ENCODE data around the gene CELF2.
"Not testable (repeated sequence)": the region's sequence is repeated elsewhere in the genome, so short reads cannot be mapped to it uniquely, and the experiment has no call there.

The CELF2 gene

GRCh38 chr10:11359869-11360268 is 342.2 kb downstream of the CELF2 start:
- H3K4me2 ChIP-seq (ENCODE audit: low read depth, low read length, poor library complexity, severe bottlenecking): no peak overlapping the region
- H3K79me2 ChIP-seq (ENCODE audit: insufficient read depth, low read length): no peaks in the 10 kb centered on the region
- H3K9ac ChIP-seq (ENCODE audit: low read length): no peak overlapping the region
- no peaks in the 10 kb centered on the region for H4K20me1 ChIP-seq (ENCODE audit: low read depth, low read length)
- TF ChIP-seq EZH2phosphoT487 (conservative IDR thresholded peaks at IDR 0.05; ENCODE audit: low read length): no peak
- TF ChIP-seq CTCF (IDR thresholded peaks at IDR 0.05; ENCODE audit: insufficient read depth, low read length, poor library complexity, severe bottlenecking): no peak
- no peak overlapping the region for H3K4me3 ChIP-seq (ENCODE audit: insufficient read depth, low read length, poor library complexity, severe bottlenecking)
- H3K27ac ChIP-seq (ENCODE audit: low read depth, low read length): no peak overlapping the region
- H3K27me3 ChIP-seq (ENCODE audit: low read length): no peaks in the 10 kb centered on the region
- no peak overlapping the region for H2AFZ ChIP-seq (ENCODE audit: low read depth, low read length, severe bottlenecking)
- no peaks in the 10 kb centered on the region for H3F3A ChIP-seq (ENCODE audit: insufficient read depth)
- H3K9me2 ChIP-seq (replicated peaks; ENCODE audit: insufficient read depth, low read length): no peaks in the 10 kb centered on the region
- H3K9me3 ChIP-seq (ENCODE audit: insufficient read depth, low read length): no peaks in the 10 kb centered on the region; the same call in 1 of the 2 replicates
- no peaks in the 10 kb centered on the region for H3K36me3 ChIP-seq (ENCODE audit: low read length)

- H3K27me3 ChIP-seq (ENCODE audit: low read length): no peaks in the 10 kb centered on the region
- no peaks in the 10 kb centered on the region for H3K9me2 ChIP-seq (replicated peaks; ENCODE audit: insufficient read depth, low read length)
- H3F3A ChIP-seq (ENCODE audit: insufficient read depth): no peaks in the 10 kb centered on the region
- H3K79me2 ChIP-seq (ENCODE audit: insufficient read depth, low read length): no peaks in the 10 kb centered on the region
- no peak for TF ChIP-seq CTCF (IDR thresholded peaks at IDR 0.05; ENCODE audit: insufficient read depth, low read length, poor library complexity, severe bottlenecking)
- no peak for TF ChIP-seq EZH2phosphoT487 (conservative IDR thresholded peaks at IDR 0.05; ENCODE audit: low read length)
- no peak overlapping the region for H3K9ac ChIP-seq (ENCODE audit: low read length)
- no peaks in the 10 kb centered on the region; the same call in 1 of the 2 replicates for H3K9me3 ChIP-seq (ENCODE audit: insufficient read depth, low read length)
- H3K4me3 ChIP-seq (ENCODE audit: insufficient read depth, low read length, poor library complexity, severe bottlenecking): no peak overlapping the region
- H4K20me1 ChIP-seq (ENCODE audit: low read depth, low read length): no peaks in the 10 kb centered on the region
- H2AFZ ChIP-seq (ENCODE audit: low read depth, low read length, severe bottlenecking): no peak overlapping the region
- no peaks in the 10 kb centered on the region for H3K36me3 ChIP-seq (ENCODE audit: low read length)
- no peak overlapping the region for H3K4me2 ChIP-seq (ENCODE audit: low read depth, low read length, poor library complexity, severe bottlenecking)
- H3K27ac ChIP-seq (ENCODE audit: low read depth, low read length): no peak overlapping the region
Measured at GRCh38 chr10:11363497-11363896, 345.8 kb downstream of the CELF2 start.

- H3K27ac ChIP-seq (ENCODE audit: low read depth, low read length): no peak overlapping the region
- no peaks in the 10 kb centered on the region for H3K36me3 ChIP-seq (ENCODE audit: low read length)
- H3K9me2 ChIP-seq (replicated peaks; ENCODE audit: insufficient read depth, low read length): no peaks in the 10 kb centered on the region
- no peaks in the 10 kb centered on the region for H3K79me2 ChIP-seq (ENCODE audit: insufficient read depth, low read length)
- no peak overlapping the region for H3K4me3 ChIP-seq (ENCODE audit: insufficient read depth, low read length, poor library complexity, severe bottlenecking)
- TF ChIP-seq CTCF (IDR thresholded peaks at IDR 0.05; ENCODE audit: insufficient read depth, low read length, poor library complexity, severe bottlenecking) (no peak), EZH2phosphoT487 (conservative IDR thresholded peaks at IDR 0.05; ENCODE audit: low read length) (no peak)
- no peaks in the 10 kb centered on the region for H3F3A ChIP-seq (ENCODE audit: insufficient read depth)
- no peak overlapping the region for H2AFZ ChIP-seq (ENCODE audit: low read depth, low read length, severe bottlenecking)
- no peaks in the 10 kb centered on the region for H4K20me1 ChIP-seq (ENCODE audit: low read depth, low read length)
- no peaks in the 10 kb centered on the region for H3K27me3 ChIP-seq (ENCODE audit: low read length)
- H3K9ac ChIP-seq (ENCODE audit: low read length): no peak overlapping the region
- no peaks in the 10 kb centered on the region for H3K9me3 ChIP-seq (ENCODE audit: insufficient read depth, low read length)
- no peak overlapping the region for H3K4me2 ChIP-seq (ENCODE audit: low read depth, low read length, poor library complexity, severe bottlenecking)
Measured at GRCh38 chr10:11364241-11364640, 346.6 kb downstream of the CELF2 start.

GRCh38 chr10:11366889-11367288 is 349.2 kb downstream of the CELF2 start:
- H3K4me3 ChIP-seq (ENCODE audit: insufficient read depth, low read length, poor library complexity, severe bottlenecking); H3K79me2 ChIP-seq (ENCODE audit: insufficient read depth, low read length); H3K9me3 ChIP-seq (ENCODE audit: insufficient read depth, low read length); H3K9ac ChIP-seq (ENCODE audit: low read length); H3F3A ChIP-seq (ENCODE audit: insufficient read depth); H3K27me3 ChIP-seq (ENCODE audit: low read length); H2AFZ ChIP-seq (ENCODE audit: low read depth, low read length, severe bottlenecking); H4K20me1 ChIP-seq (ENCODE audit: low read depth, low read length); H3K27ac ChIP-seq (ENCODE audit: low read depth, low read length); H3K4me2 ChIP-seq (ENCODE audit: low read depth, low read length, poor library complexity, severe bottlenecking); H3K36me3 ChIP-seq (ENCODE audit: low read length); H3K9me2 ChIP-seq (replicated peaks; ENCODE audit: insufficient read depth, low read length): not testable (repeated sequence)

Measured in SU-DHL-6 (cell line).